Measurements from ENCODE around the gene NOL4L.

Gene NOL4L

DNA sequence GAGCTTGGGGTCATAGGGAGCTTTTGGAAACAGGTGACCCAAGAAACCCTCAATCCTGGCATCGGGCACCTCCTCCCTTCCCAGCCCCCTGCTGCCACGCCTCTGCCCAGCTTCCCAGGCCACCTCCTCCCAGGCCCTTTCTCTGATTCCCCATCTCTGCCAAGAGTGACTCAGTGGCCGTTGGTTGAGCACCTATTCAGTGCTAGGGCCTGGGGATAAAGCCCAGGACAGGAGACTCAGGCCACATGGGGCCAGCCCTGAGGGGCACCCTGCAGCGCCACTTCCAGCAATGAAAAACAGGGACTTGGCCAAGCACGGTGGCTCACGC, 116.9 kb downstream of the NOL4L start:
- no peak for ATAC-seq
- TF ChIP-seq ZNF565 (CRISPR knock-in tag; conservative IDR thresholded peaks at IDR 0.05; ENCODE audit: low read depth) (no peak), ISL1 (CRISPR knock-in tag; IDR thresholded peaks at IDR 0.05) (no peak), ZNF8 (CRISPR knock-in tag; IDR thresholded peaks at IDR 0.05) (no peak), BACH2 (CRISPR knock-in tag; IDR thresholded peaks at IDR 0.05; ENCODE audit: borderline replicate concordance) (no peak), RARB (CRISPR knock-in tag; IDR thresholded peaks at IDR 0.05) (no peak), ZNF70 (CRISPR knock-in tag; IDR thresholded peaks at IDR 0.05) (no peak), TOX (CRISPR knock-in tag; IDR thresholded peaks at IDR 0.05; ENCODE audit: borderline replicate concordance) (no peak), PPARA (CRISPR knock-in tag; IDR thresholded peaks at IDR 0.05; ENCODE audit: borderline replicate concordance) (no peak), GLIS3 (CRISPR knock-in tag; IDR thresholded peaks at IDR 0.05) (no peak), SNAI2 (CRISPR knock-in tag; IDR thresholded peaks at IDR 0.05) (no peak), ARNTL (CRISPR knock-in tag; IDR thresholded peaks at IDR 0.05; ENCODE audit: borderline replicate concordance, low read depth) (no peak), OSR1 (CRISPR knock-in tag; IDR thresholded peaks at IDR 0.05) (no peak), CSDC2 (CRISPR knock-in tag; IDR thresholded peaks at IDR 0.05) (no peak), ESRRG (CRISPR knock-in tag; IDR thresholded peaks at IDR 0.05) (no peak)
- TF ChIP-seq, protein P1, sequence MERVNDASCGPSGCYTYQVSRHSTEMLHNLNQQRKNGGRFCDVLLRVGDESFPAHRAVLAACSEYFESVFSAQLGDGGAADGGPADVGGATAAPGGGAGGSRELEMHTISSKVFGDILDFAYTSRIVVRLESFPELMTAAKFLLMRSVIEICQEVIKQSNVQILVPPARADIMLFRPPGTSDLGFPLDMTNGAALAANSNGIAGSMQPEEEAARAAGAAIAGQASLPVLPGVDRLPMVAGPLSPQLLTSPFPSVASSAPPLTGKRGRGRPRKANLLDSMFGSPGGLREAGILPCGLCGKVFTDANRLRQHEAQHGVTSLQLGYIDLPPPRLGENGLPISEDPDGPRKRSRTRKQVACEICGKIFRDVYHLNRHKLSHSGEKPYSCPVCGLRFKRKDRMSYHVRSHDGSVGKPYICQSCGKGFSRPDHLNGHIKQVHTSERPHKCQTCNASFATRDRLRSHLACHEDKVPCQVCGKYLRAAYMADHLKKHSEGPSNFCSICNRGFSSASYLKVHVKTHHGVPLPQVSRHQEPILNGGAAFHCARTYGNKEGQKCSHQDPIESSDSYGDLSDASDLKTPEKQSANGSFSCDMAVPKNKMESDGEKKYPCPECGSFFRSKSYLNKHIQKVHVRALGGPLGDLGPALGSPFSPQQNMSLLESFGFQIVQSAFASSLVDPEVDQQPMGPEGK (CRISPR knock-in tag; IDR thresholded peaks at IDR 0.05; ENCODE audit: borderline replicate concordance) = no peak
- TF ChIP-seq, protein P2, sequence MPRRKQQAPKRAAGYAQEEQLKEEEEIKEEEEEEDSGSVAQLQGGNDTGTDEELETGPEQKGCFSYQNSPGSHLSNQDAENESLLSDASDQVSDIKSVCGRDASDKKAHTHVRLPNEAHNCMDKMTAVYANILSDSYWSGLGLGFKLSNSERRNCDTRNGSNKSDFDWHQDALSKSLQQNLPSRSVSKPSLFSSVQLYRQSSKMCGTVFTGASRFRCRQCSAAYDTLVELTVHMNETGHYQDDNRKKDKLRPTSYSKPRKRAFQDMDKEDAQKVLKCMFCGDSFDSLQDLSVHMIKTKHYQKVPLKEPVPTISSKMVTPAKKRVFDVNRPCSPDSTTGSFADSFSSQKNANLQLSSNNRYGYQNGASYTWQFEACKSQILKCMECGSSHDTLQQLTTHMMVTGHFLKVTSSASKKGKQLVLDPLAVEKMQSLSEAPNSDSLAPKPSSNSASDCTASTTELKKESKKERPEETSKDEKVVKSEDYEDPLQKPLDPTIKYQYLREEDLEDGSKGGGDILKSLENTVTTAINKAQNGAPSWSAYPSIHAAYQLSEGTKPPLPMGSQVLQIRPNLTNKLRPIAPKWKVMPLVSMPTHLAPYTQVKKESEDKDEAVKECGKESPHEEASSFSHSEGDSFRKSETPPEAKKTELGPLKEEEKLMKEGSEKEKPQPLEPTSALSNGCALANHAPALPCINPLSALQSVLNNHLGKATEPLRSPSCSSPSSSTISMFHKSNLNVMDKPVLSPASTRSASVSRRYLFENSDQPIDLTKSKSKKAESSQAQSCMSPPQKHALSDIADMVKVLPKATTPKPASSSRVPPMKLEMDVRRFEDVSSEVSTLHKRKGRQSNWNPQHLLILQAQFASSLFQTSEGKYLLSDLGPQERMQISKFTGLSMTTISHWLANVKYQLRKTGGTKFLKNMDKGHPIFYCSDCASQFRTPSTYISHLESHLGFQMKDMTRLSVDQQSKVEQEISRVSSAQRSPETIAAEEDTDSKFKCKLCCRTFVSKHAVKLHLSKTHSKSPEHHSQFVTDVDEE (CRISPR knock-in tag; IDR thresholded peaks at IDR 0.05) = no peak
- TF ChIP-seq, protein P3, sequence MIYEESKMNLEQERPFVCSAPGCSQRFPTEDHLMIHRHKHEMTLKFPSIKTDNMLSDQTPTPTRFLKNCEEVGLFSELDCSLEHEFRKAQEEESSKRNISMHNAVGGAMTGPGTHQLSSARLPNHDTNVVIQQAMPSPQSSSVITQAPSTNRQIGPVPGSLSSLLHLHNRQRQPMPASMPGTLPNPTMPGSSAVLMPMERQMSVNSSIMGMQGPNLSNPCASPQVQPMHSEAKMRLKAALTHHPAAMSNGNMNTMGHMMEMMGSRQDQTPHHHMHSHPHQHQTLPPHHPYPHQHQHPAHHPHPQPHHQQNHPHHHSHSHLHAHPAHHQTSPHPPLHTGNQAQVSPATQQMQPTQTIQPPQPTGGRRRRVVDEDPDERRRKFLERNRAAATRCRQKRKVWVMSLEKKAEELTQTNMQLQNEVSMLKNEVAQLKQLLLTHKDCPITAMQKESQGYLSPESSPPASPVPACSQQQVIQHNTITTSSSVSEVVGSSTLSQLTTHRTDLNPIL (CRISPR knock-in tag; IDR thresholded peaks at IDR 0.05; ENCODE audit: low read depth) = no peak
- TF ChIP-seq, protein P4, sequence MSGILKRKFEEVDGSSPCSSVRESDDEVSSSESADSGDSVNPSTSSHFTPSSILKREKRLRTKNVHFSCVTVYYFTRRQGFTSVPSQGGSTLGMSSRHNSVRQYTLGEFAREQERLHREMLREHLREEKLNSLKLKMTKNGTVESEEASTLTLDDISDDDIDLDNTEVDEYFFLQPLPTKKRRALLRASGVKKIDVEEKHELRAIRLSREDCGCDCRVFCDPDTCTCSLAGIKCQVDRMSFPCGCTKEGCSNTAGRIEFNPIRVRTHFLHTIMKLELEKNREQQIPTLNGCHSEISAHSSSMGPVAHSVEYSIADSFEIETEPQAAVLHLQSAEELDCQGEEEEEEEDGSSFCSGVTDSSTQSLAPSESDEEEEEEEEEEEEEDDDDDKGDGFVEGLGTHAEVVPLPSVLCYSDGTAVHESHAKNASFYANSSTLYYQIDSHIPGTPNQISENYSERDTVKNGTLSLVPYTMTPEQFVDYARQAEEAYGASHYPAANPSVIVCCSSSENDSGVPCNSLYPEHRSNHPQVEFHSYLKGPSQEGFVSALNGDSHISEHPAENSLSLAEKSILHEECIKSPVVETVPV (CRISPR knock-in tag; IDR thresholded peaks at IDR 0.05) = no peak
- TF ChIP-seq, protein P5, sequence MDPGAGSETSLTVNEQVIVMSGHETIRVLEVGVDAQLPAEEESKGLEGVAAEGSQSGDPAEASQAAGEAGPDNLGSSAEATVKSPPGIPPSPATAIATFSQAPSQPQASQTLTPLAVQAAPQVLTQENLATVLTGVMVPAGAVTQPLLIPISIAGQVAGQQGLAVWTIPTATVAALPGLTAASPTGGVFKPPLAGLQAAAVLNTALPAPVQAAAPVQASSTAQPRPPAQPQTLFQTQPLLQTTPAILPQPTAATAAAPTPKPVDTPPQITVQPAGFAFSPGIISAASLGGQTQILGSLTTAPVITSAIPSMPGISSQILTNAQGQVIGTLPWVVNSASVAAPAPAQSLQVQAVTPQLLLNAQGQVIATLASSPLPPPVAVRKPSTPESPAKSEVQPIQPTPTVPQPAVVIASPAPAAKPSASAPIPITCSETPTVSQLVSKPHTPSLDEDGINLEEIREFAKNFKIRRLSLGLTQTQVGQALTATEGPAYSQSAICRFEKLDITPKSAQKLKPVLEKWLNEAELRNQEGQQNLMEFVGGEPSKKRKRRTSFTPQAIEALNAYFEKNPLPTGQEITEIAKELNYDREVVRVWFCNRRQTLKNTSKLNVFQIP (CRISPR knock-in tag; IDR thresholded peaks at IDR 0.05; ENCODE audit: borderline replicate concordance, low read depth) = no peak

DNA sequence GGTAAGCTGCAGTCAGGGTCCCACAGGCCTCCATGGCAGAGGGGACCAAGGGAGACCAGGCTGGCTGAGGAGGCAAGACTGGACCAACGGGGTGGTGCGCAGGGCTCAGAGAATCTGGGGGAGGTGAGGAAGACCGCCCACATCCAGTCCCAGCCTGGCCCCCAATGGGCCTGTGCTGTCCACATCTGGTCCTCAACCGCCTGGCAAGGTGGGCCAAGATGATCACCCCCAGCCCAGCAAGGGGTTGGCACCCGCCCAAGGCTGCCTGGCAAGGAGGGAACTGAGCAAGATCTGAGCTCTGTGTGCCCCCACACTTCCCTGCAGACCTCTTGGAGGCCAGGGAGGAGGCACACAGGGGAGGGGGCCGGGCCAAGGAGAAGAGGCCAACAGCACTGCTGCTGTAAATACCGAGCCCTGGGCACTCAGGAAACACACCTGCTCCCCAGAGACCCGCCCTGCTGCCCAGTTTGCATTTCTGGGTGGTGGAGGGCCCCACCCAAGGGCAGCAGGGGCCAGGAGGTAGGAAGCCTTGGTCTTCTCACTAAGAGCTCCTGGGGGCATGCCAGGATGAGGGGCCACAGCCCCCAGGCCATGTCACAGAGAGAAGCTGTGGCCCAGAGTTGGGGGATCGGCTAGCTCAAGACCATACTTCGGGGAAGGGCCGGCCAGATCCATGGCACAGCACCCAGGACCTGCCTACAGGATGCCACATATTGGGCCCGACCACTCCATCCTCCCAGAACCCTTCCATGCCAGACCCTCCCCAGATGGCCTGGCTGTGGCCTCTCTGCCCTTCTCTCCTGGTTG, 117.4 kb downstream of the NOL4L start:
- TF ChIP-seq TCF4 (CRISPR knock-in tag; IDR thresholded peaks at IDR 0.05; ENCODE audit: borderline replicate concordance) (no peak), ZNF565 (CRISPR knock-in tag; conservative IDR thresholded peaks at IDR 0.05; ENCODE audit: low read depth) (no peak), ZC3H10 (CRISPR knock-in tag; IDR thresholded peaks at IDR 0.05) (no peak), SNAI2 (CRISPR knock-in tag; IDR thresholded peaks at IDR 0.05) (no peak), TOX (CRISPR knock-in tag; IDR thresholded peaks at IDR 0.05; ENCODE audit: borderline replicate concordance) (no peak)
- TF ChIP-seq, protein P5 (CRISPR knock-in tag; IDR thresholded peaks at IDR 0.05; ENCODE audit: borderline replicate concordance, low read depth) = no peak
- TF ChIP-seq, protein P3 (CRISPR knock-in tag; IDR thresholded peaks at IDR 0.05; ENCODE audit: low read depth) = no peak
- ATAC-seq = no peak

All from SK-N-SH treated with all-trans-retinoic acid at 6 μM for 48 hours (cell line).